HepG2 (cell line): Measurements from ENCODE around the gene SCN8A. TPM values are rescaled to one million over a fixed set of nuclear protein-coding genes. Genes with fewer than 3 reads are reported as not detected.

ENCODE experiments used
- ATAC-seq: fragments of 200-7000 bp; cut with Tn5 transposase; 3 replicates; pipeline ENCODE4 v1.9.1; 2020; ENCODE audit warnings: mild to moderate bottlenecking, moderate library complexity
- BruUV-seq: library from RNA; stranded (reverse); fragments of 400-500 nt; replicated peaks from 2 replicates; lab custom pipeline; 2021; lab: Mats Ljungman, UMichigan
- CTCF ChIA-PET: fragments of 300-600 bp; formaldehyde crosslinking; extraction: SDS; loops from one replicate; lab custom pipeline; 2021; ENCODE audit warnings: low total read pairs, inconsistent platforms, low intra/inter-chr PET ratio; lab: Yijun Ruan, JAX
- POLR2A ChIA-PET: fragments of 350-600 bp; sonication (Branson Sonifier 250); formaldehyde crosslinking; loops from one replicate; lab custom pipeline; 2020; ENCODE audit warnings: antibody characterized with exemption, inconsistent platforms; lab: Yijun Ruan, JAX
- DNase-seq: peaks from one replicate; pipeline ENCODE4 v3.0.0-alpha.2; 2015; ENCODE audit warnings: low spot score
- FAIRE-seq: peaks from 3 replicates; lab custom pipeline; 2011; peaks lifted over from hg19 to GRCh38; lab: Jason Lieb, UNC
- H2AFZ ChIP-seq: one replicate; pipeline ENCODE4 v1.6.1; 2011; ENCODE audit warnings: low read length, inconsistent platforms
- H3K27ac ChIP-seq: fragments of 300-600 bp; 3 replicates; pipeline ENCODE4 v1.8.0; 2011; ENCODE audit warnings: mixed run types, mild to moderate bottlenecking, mixed read lengths, low read length, inconsistent platforms; ENCODE audit not compliant: insufficient read depth; ENCODE audit errors: extremely low read length
- H3K27me3 ChIP-seq, 2 experiments: fragments of 200-600 bp in 1 of 2; 2 replicates in 1 of 2; 3 replicates in 1 of 2; pipeline versions ENCODE4 v1.6.0 to v1.8.0; 2011; ENCODE audit warnings: low read length in 2 of 2, mild to moderate bottlenecking in 2 of 2, moderate library complexity in 2 of 2, inconsistent platforms in 1 of 2; ENCODE audit not compliant: insufficient read depth in 2 of 2, control insufficient read depth in 1 of 2
- H3K36me3 ChIP-seq, 2 experiments: fragments of 200-600 bp in 1 of 2; replicated peaks in 1 of 2; 2 replicates in 1 of 2; 3 replicates in 1 of 2; pipeline versions ENCODE4 v1.5.1 to v1.8.0; 2011; ENCODE audit warnings: low read length in 2 of 2, inconsistent platforms in 1 of 2; ENCODE audit not compliant: insufficient read depth in 2 of 2, control insufficient read depth in 1 of 2
- H3K4me1 ChIP-seq: 2 replicates; pipeline ENCODE4 v1.5.1; 2012; ENCODE audit warnings: low read length, inconsistent platforms; ENCODE audit not compliant: insufficient read depth
- H3K4me2 ChIP-seq: 2 replicates; pipeline ENCODE4 v1.6.0; 2011; ENCODE audit warnings: low read depth, low read length, inconsistent platforms
- H3K4me3 ChIP-seq, 3 experiments: fragments of 200-600 bp in 1 of 3; sonication (generic), shearing (Covaris generic) in 1 of 3; replicated peaks in 1 of 3; 2 replicates each; pipeline ENCODE4 v1.5.1; 2011 to 2016; ENCODE audit warnings: low read length in 3 of 3, inconsistent platforms in 2 of 3, low read depth in 2 of 3, mild to moderate bottlenecking in 2 of 3, control low read depth in 1 of 3, mixed read lengths in 1 of 3; ENCODE audit not compliant: insufficient read depth in 1 of 3
- H3K79me2 ChIP-seq: one replicate; pipeline ENCODE4 v1.6.1; 2011; ENCODE audit warnings: low read length, inconsistent platforms; ENCODE audit not compliant: insufficient read depth
- H3K9ac ChIP-seq: 2 replicates; pipeline ENCODE4 v1.6.0; 2011; ENCODE audit warnings: mild to moderate bottlenecking, low read depth, low read length, inconsistent platforms; ENCODE audit not compliant: insufficient read depth
- H3K9me3 ChIP-seq: 2 replicates; pipeline ENCODE4 v1.5.1; 2012; ENCODE audit warnings: mild to moderate bottlenecking, low read length
- H4K20me1 ChIP-seq: 2 replicates; pipeline ENCODE4 v1.6.0; 2011; ENCODE audit warnings: inconsistent platforms, mild to moderate bottlenecking, low read length, moderate library complexity; ENCODE audit not compliant: insufficient read depth
- KMT2B ChIP-seq: IDR thresholded peaks from 2 replicates; pipeline ENCODE4 v1.6.1; 2016; ENCODE audit warnings: missing genetic modification reagents, missing compliant biosample characterization
- SSRP1 ChIP-seq: IDR thresholded peaks from 2 replicates; pipeline ENCODE4 v1.6.1; 2016; ENCODE audit warnings: control low read depth
- SUZ12 ChIP-seq: fragments of 150-350 bp; IDR thresholded peaks from 2 replicates; pipeline ENCODE4 v1.6.1; 2014; ENCODE audit warnings: low read depth, low read length
- TP53 ChIP-seq: sonication (generic); formaldehyde crosslinking; conservative IDR thresholded peaks from 2 replicates; pipeline ENCODE4 v1.4.0; 2020; ENCODE audit warnings: missing genetic modification reagents
- ZFP37 ChIP-seq: sonication (generic); formaldehyde crosslinking; IDR thresholded peaks from 2 replicates; pipeline ENCODE4 v1.4.0; 2020; ENCODE audit warnings: missing genetic modification reagents, borderline replicate concordance
- ZNF232 ChIP-seq: sonication (generic); formaldehyde crosslinking; IDR thresholded peaks from 2 replicates; pipeline ENCODE4 v1.4.0; 2020; ENCODE audit warnings: missing genetic modification reagents, borderline replicate concordance
- ZNF501 ChIP-seq: sonication (generic); formaldehyde crosslinking; IDR thresholded peaks from 2 replicates; pipeline ENCODE4 v1.5.1; 2020; ENCODE audit warnings: mild to moderate bottlenecking, moderate library complexity, missing genetic modification reagents
- ZNF567 ChIP-seq: sonication (generic); formaldehyde crosslinking; IDR thresholded peaks from 2 replicates; pipeline ENCODE4 v1.8.1; 2023; ENCODE audit warnings: mild to moderate bottlenecking, missing genetic modification reagents, borderline replicate concordance
- ZNF770 ChIP-seq: sonication (generic); formaldehyde crosslinking; IDR thresholded peaks from 2 replicates; pipeline ENCODE4 v1.5.0; 2020; ENCODE audit warnings: mild to moderate bottlenecking, missing genetic modification reagents
- ZNF841 ChIP-seq: sonication (generic); formaldehyde crosslinking; IDR thresholded peaks from 2 replicates; pipeline ENCODE4 v1.8.1; 2023; ENCODE audit warnings: missing genetic modification reagents, borderline replicate concordance
- in situ Hi-C: cut with HindIII; loops from 2 replicates; pipeline ENCODE4 v1.10.0; 2017; ENCODE audit warnings: low pct_unique_long_range_greater_than_20kb; ENCODE audit not compliant: extremely low pct_ligation_motif_present
- intact Hi-C: fragments of 100-400 bp; cut with micrococcal nuclease; formaldehyde crosslinking; loops from one replicate; pipeline ENCODE4 v1.10.0; 2022; ENCODE audit not compliant: unreplicated experiment
- polyA plus RNA-seq, 8 experiments: library from polyadenylated mRNA; depleted of rRNA in 3 of 8; stranded (reverse) in 7 of 8; unstranded in 1 of 8; fragments of >200 nt; fragmentation: Illumina TruSeq in 4 of 8; extraction: Trizol in 4 of 8; gene quantifications; 2 replicates each; pipeline versions ENCODE4 v1.2.1 to v1.2.3, GENCODE V29; 2011 to 2016; ENCODE audit warnings: low read depth in 4 of 8, missing spikeins in 1 of 8, mixed read lengths in 1 of 8; ENCODE audit not compliant: insufficient read depth in 1 of 8
- total RNA-seq, 5 experiments: library from RNA; depleted of rRNA; stranded (reverse); fragments of >200 nt; fragmentation: Illumina TruSeq; extraction: Trizol; gene quantifications; 2 replicates each; pipeline ENCODE4 v1.2.3, GENCODE V29; 2016; ENCODE audit warnings: low read depth in 1 of 5

The SCN8A gene
- total and polyA plus RNA-seq, 2 of the 13 experiments (the other 11 are each of a cell fraction or from before 2014, with no cell fraction given), result 0.57 to 1.4 TPM

- Histone ChIP-seq H3K36me3 (no peaks in the 10 kb centered on the region), H3K4me2 (no peak overlapping the region), H3K4me3 (no peak overlapping the region), H3K27me3 (peaks cover 2 to 4% of the 10 kb centered on the region in 2 experiments; a peak in 3 of 5 replicates), H3K27ac (no peak overlapping the region), H4K20me1 (no peaks in the 10 kb centered on the region), H3K9me3 (no peaks in the 10 kb centered on the region), H3K9ac (no peak overlapping the region), H2AFZ (no peak overlapping the region), H3K4me1 (no peaks in the 10 kb centered on the region), H3K79me2 (no peaks in the 10 kb centered on the region)
- ChIA-PET POLR2A (no interaction called here), CTCF (no interaction called here)
- in situ Hi-C loops (no loop called here), intact Hi-C loops (no loop called here)
- ATAC-seq, result no peak
- TF ChIP-seq ZNF501 (CRISPR knock-in tag), result no peak
- TF ChIP-seq ZNF770 (CRISPR knock-in tag), result no peak
- TF ChIP-seq KMT2B (CRISPR knock-in tag), result no peak
- no peak for TF ChIP-seq TP53 (CRISPR knock-in tag)
- no peak for TF ChIP-seq ZFP37 (CRISPR knock-in tag)
- TF ChIP-seq SSRP1 (CRISPR knock-in tag), result no peak
- TF ChIP-seq ZNF567 (CRISPR knock-in tag), result no peak
- TF ChIP-seq ZNF841 (CRISPR knock-in tag), result no peak
- no peak for TF ChIP-seq ZNF232 (CRISPR knock-in tag)
- no peak for TF ChIP-seq SUZ12
- FAIRE-seq, result no peak
- DNase-seq, result no peak
- BruUV-seq, result no TSS peak
These were observed 44.9 kb upstream of the SCN8A start for GRCh38 chr12:51546097-51546496.
